Measurements from ENCODE around the gene C4orf54. TPM values are rescaled to one million over a fixed set of nuclear protein-coding genes. Genes with fewer than 3 reads are reported as not detected.

Gene C4orf54
- polyA plus RNA-seq, 3 donors = 0.76 to 1.2 (median 0.86) TPM

GRCh38 chr4:99634742-99635360, 22.8 kb downstream of the C4orf54 start:
- no peak for DNase-seq (ENCODE audit: extremely low read depth in 1 of 11, low read depth in 9 of 11, low spot score in 4 of 11)

- no peak for DNase-seq (ENCODE audit: extremely low read depth in 1 of 11, low read depth in 9 of 11, low spot score in 4 of 11)
Measured at GRCh38 chr4:99633772-99634171, 23.9 kb downstream of the C4orf54 start.

GRCh38 chr4:99630857-99631360, 26.7 kb downstream of the C4orf54 start:
- no peak for DNase-seq (ENCODE audit: extremely low read depth in 1 of 11, low read depth in 9 of 11, low spot score in 4 of 11)

GRCh38 chr4:99629962-99630554, 27.6 kb downstream of the C4orf54 start:
- no peak for DNase-seq (ENCODE audit: extremely low read depth in 1 of 11, low read depth in 9 of 11, low spot score in 4 of 11)

- DNase-seq (ENCODE audit: extremely low read depth in 1 of 11, low read depth in 9 of 11, low spot score in 4 of 11) = no peak
Measured at GRCh38 chr4:99628040-99628439, 29.6 kb downstream of the C4orf54 start.

- no peak for DNase-seq (ENCODE audit: extremely low read depth in 1 of 11, low read depth in 9 of 11, low spot score in 4 of 11)
Measured at GRCh38 chr4:99625369-99625768, 32.3 kb downstream of the C4orf54 start.

- no peak for DNase-seq (ENCODE audit: extremely low read depth in 1 of 11, low read depth in 9 of 11, low spot score in 4 of 11)
Measured at GRCh38 chr4:99624141-99624719, 33.4 kb downstream of the C4orf54 start.

- no peak for DNase-seq (ENCODE audit: extremely low read depth in 1 of 11, low read depth in 9 of 11, low spot score in 4 of 11)
Measured at GRCh38 chr4:99622341-99622740, 35.3 kb downstream of the C4orf54 start.

- DNase-seq (ENCODE audit: extremely low read depth in 1 of 11, low read depth in 9 of 11, low spot score in 4 of 11) = no peak
Measured at GRCh38 chr4:99617374-99617773, 40.3 kb downstream of the C4orf54 start.

GRCh38 chr4:99615170-99615820, 42.3 kb downstream of the C4orf54 start:
- DNase-seq (ENCODE audit: extremely low read depth in 1 of 11, low read depth in 9 of 11, low spot score in 4 of 11) = no peak

GRCh38 chr4:99614491-99614890, 43.1 kb downstream of the C4orf54 start:
- no peak for DNase-seq (ENCODE audit: extremely low read depth in 1 of 11, low read depth in 9 of 11, low spot score in 4 of 11)

- DNase-seq (ENCODE audit: extremely low read depth in 1 of 11, low read depth in 9 of 11, low spot score in 4 of 11) = no peak
Measured at GRCh38 chr4:99612704-99613103, 44.9 kb downstream of the C4orf54 start.

- DNase-seq (ENCODE audit: extremely low read depth in 1 of 11, low read depth in 9 of 11, low spot score in 4 of 11) = no peak
Measured at GRCh38 chr4:99612281-99612680, 45.3 kb downstream of the C4orf54 start.

GRCh38 chr4:99610605-99611175, 46.9 kb downstream of the C4orf54 start:
- DNase-seq (ENCODE audit: extremely low read depth in 1 of 11, low read depth in 9 of 11, low spot score in 4 of 11) = no peak

GRCh38 chr4:99608417-99608816, 49.2 kb downstream of the C4orf54 start:
- no peak for DNase-seq (ENCODE audit: extremely low read depth in 1 of 11, low read depth in 9 of 11, low spot score in 4 of 11)

Other genes starting within 250 kb of the C4orf54 start
- gene ADH7, start 222.5 kb downstream of the C4orf54 start, polyA plus RNA-seq (ENCODE audit: insufficient read length in 3 of 3) = not detected
- under 1 TPM; 0.09 to 0.40 (median 0.27) TPM for gene C4orf17, start 146.8 kb downstream of the C4orf54 start, polyA plus RNA-seq (ENCODE audit: insufficient read length in 3 of 3)
- gene TRMT10A, start 93.8 kb downstream of the C4orf54 start, polyA plus RNA-seq (ENCODE audit: insufficient read length in 3 of 3) = 10 to 100 TPM; 13.4 to 15.5 (median 15.4) TPM
- gene MTTP, start 83.0 kb downstream of the C4orf54 start, polyA plus RNA-seq (ENCODE audit: insufficient read length in 3 of 3) = 10 to 100 TPM; 10.1 to 14.8 (median 10.6) TPM
- 1 to 10 TPM in 1 of 3 donors, under 1 TPM in 2; 0.64 to 1.3 (median 0.83) TPM for gene DAPP1, start 159.0 kb upstream of the C4orf54 start, polyA plus RNA-seq (ENCODE audit: insufficient read length in 3 of 3)
- gene LAMTOR3, start 236.6 kb upstream of the C4orf54 start, polyA plus RNA-seq (ENCODE audit: insufficient read length in 3 of 3) = 100 to 1,000 TPM in 1 of 3 donors, 10 to 100 TPM in 2; 87.4 to 104 (median 88.7) TPM

Data from renal cortex interstitium (tissue), 11 donors.